ENCODE data around the gene LMCD1. TPM values are rescaled to one million over a fixed set of nuclear protein-coding genes. Genes with fewer than 3 reads are reported as not detected.

LMCD1 gene
- polyA plus RNA-seq, 3 donors, result 0.09 to 0.51 TPM; not detected in 1

DNA sequence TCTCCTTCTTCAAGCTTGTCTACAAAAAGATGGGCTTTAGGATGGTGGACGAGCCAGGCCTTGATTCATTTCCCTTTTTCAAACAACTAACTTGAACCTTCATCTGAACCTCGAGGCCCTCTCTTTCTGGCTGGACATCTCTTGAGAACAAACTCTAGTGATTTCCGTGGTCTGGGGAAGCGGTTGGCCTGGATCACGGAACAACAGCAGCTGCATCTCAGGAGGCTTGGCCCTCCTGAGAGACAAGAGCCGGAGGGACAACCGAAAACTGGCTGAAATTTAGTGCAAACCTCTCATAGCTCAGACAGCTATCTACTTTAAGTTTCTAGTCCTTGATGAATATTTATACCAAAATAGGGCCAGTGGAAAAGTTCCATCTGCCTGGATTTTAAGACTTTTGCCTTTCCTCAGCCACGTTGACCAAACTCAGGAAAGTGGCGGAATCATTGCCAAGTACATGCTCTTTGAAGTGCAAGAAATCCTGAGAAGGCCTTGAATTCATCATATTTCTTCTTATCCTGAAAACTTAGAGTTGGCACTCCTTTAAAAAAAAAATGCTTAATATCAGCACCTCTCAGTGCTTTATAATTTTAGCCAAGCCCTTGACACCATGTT, 14.5 kb downstream of the LMCD1 start:
- Histone ChIP-seq H2AFZ (ENCODE audit: insufficient read depth, low read depth, low read length, poor library complexity, severe bottlenecking) (no peak overlapping the region), H3K4me1 (ENCODE audit: control insufficient read depth in 1 of 2, insufficient read depth in 2 of 2, low read length in 2 of 2) (peaks cover 9 to 11% of the 10 kb centered on the region in 2 donors), H4K20me1 (ENCODE audit: insufficient read depth, low read length) (no peaks in the 10 kb centered on the region), H3K27me3 (ENCODE audit: control insufficient read depth in 2 of 2, insufficient read depth in 2 of 2, low read length in 2 of 2) (no peaks in the 10 kb centered on the region), H3K4me2 (replicated peaks; ENCODE audit: extremely low read depth, low read length, poor library complexity, severe bottlenecking) (peak overlapping the region; percentile 8), H3K9ac (ENCODE audit: insufficient read depth, low read length, poor library complexity, severe bottlenecking) (peak overlapping the region; percentile 7), H3K4me3 (replicated peaks in 1 of 3; ENCODE audit: low read depth in 2 of 3, low read length in 3 of 3) (no peak overlapping the region), H3K27ac (ENCODE audit: low read depth in 1 of 2, low read length in 2 of 2) (no peak overlapping the region), H3K79me2 (ENCODE audit: insufficient read depth, low read length) (no peaks in the 10 kb centered on the region), H3K9me3 (replicated peaks in 1 of 2; ENCODE audit: control insufficient read depth in 1 of 2, insufficient read depth in 1 of 2, low read length in 2 of 2) (no peaks in the 10 kb centered on the region), H3K36me3 (replicated peaks in 1 of 2; ENCODE audit: control insufficient read depth in 1 of 2, insufficient read depth in 2 of 2, low read length in 2 of 2) (no peaks in the 10 kb centered on the region)
- DNase-seq, result no peak
- peak overlapping the region in 1 of 2 donors; percentile 75 for H3K4me3 Mint-ChIP-seq
- TF ChIP-seq, protein P1, sequence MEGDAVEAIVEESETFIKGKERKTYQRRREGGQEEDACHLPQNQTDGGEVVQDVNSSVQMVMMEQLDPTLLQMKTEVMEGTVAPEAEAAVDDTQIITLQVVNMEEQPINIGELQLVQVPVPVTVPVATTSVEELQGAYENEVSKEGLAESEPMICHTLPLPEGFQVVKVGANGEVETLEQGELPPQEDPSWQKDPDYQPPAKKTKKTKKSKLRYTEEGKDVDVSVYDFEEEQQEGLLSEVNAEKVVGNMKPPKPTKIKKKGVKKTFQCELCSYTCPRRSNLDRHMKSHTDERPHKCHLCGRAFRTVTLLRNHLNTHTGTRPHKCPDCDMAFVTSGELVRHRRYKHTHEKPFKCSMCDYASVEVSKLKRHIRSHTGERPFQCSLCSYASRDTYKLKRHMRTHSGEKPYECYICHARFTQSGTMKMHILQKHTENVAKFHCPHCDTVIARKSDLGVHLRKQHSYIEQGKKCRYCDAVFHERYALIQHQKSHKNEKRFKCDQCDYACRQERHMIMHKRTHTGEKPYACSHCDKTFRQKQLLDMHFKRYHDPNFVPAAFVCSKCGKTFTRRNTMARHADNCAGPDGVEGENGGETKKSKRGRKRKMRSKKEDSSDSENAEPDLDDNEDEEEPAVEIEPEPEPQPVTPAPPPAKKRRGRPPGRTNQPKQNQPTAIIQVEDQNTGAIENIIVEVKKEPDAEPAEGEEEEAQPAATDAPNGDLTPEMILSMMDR (IDR thresholded peaks at IDR 0.05), result no peak
- H3K36me3 Mint-ChIP-seq, result no peaks in the 10 kb centered on the region
- peaks cover 0 to 4% (median 0%) of the 10 kb centered on the region in 3 donors for H3K27me3 Mint-ChIP-seq (ENCODE audit: low read depth in 3 of 3)
- intact Hi-C loops (cut with micrococcal nuclease), result no loop called here
- peaks cover 11% of the 10 kb centered on the region for H3K4me1 Mint-ChIP-seq
- 55% methylated on average over 8 of the region's 9 CpGs for WGBS (ENCODE audit: insufficient coverage)
- peaks cover 0 to 2% (median 0%) of the 10 kb centered on the region in 7 donors for H3K9me3 Mint-ChIP-seq
- peak overlapping the region in 1 of 7 donors; percentile 60 for H3K27ac Mint-ChIP-seq

DNA sequence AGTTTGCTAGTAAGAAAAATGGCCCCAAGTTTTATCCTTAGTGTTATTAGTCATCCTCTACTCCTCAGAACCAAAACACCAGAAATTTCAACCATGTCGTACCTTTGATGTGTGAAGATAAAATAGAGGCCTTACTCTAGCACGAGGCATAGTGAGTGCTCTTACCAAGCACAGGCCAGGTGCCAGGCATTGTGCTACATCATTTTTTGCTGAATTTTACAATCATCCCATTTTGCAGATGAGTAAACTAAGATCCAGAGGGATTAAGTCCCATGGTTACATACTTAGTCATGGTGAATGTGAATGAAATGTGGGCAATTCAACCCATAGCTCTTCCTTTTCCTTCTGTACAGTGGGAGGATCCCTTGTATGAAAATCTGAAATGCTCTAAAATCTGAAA, 15.2 kb downstream of the LMCD1 start:
- intact Hi-C loops (cut with micrococcal nuclease), result no loop called here
- H3K9ac ChIP-seq (ENCODE audit: insufficient read depth, low read length, poor library complexity, severe bottlenecking), result no peak overlapping the region
- H3K27ac ChIP-seq (ENCODE audit: low read depth in 1 of 2, low read length in 2 of 2), result no peak overlapping the region
- no peaks in the 10 kb centered on the region for H3K36me3 ChIP-seq (replicated peaks in 1 of 2; ENCODE audit: control insufficient read depth in 1 of 2, insufficient read depth in 2 of 2, low read length in 2 of 2)
- no CpG with 5 or more reads among the region's 2 CpGs for WGBS (ENCODE audit: insufficient coverage)
- TF ChIP-seq, protein P1 (IDR thresholded peaks at IDR 0.05), result no peak
- H3K9me3 ChIP-seq (replicated peaks in 1 of 2; ENCODE audit: control insufficient read depth in 1 of 2, insufficient read depth in 1 of 2, low read length in 2 of 2), result no peaks in the 10 kb centered on the region
- H3K4me2 ChIP-seq (replicated peaks; ENCODE audit: extremely low read depth, low read length, poor library complexity, severe bottlenecking), result no peak overlapping the region
- no peak for DNase-seq
- H2AFZ ChIP-seq (ENCODE audit: insufficient read depth, low read depth, low read length, poor library complexity, severe bottlenecking), result no peak overlapping the region
- H3K4me3 ChIP-seq (replicated peaks in 1 of 3; ENCODE audit: low read depth in 2 of 3, low read length in 3 of 3), result no peak overlapping the region
- no peaks in the 10 kb centered on the region for H4K20me1 ChIP-seq (ENCODE audit: insufficient read depth, low read length)
- H3K4me1 ChIP-seq (ENCODE audit: control insufficient read depth in 1 of 2, insufficient read depth in 2 of 2, low read length in 2 of 2), result peaks cover 9 to 11% of the 10 kb centered on the region in 2 donors
- Mint-ChIP-seq H3K27ac (no peak overlapping the region), H3K27me3 (ENCODE audit: low read depth in 3 of 3) (peaks cover 0 to 2% (median 0%) of the 10 kb centered on the region in 3 donors), H3K9me3 (peaks cover 0 to 2% (median 0%) of the 10 kb centered on the region in 7 donors), H3K4me1 (peaks cover 11% of the 10 kb centered on the region), H3K36me3 (no peaks in the 10 kb centered on the region), H3K4me3 (no peak overlapping the region)
- no peaks in the 10 kb centered on the region for H3K27me3 ChIP-seq (ENCODE audit: control insufficient read depth in 2 of 2, insufficient read depth in 2 of 2, low read length in 2 of 2)
- no peaks in the 10 kb centered on the region for H3K79me2 ChIP-seq (ENCODE audit: insufficient read depth, low read length)

Data from CD14-positive monocyte (primary cell).